ENCODE measurements around the gene GUCY2F.

GUCY2F gene

GRCh38 chrX:109336141-109336540 lies 145.7 kb downstream of the GUCY2F start:
- Histone ChIP-seq H3K9me2 (replicated peaks; ENCODE audit: insufficient read depth, low read length) (no peaks in the 10 kb centered on the region), H3K27ac (ENCODE audit: low read depth, low read length) (no peak overlapping the region), H2AFZ (ENCODE audit: low read depth, low read length, severe bottlenecking) (no peak overlapping the region), H3K9me3 (ENCODE audit: insufficient read depth, low read length) (no peaks in the 10 kb centered on the region), H3K4me2 (ENCODE audit: low read depth, low read length, poor library complexity, severe bottlenecking) (no peak overlapping the region), H3K9ac (ENCODE audit: low read length) (no peak overlapping the region), H3F3A (ENCODE audit: insufficient read depth) (no peaks in the 10 kb centered on the region), H4K20me1 (ENCODE audit: low read depth, low read length) (no peaks in the 10 kb centered on the region), H3K4me3 (ENCODE audit: insufficient read depth, low read length, poor library complexity, severe bottlenecking) (no peak overlapping the region), H3K79me2 (ENCODE audit: insufficient read depth, low read length) (no peaks in the 10 kb centered on the region), H3K36me3 (ENCODE audit: low read length) (no peaks in the 10 kb centered on the region), H3K27me3 (ENCODE audit: low read length) (no peaks in the 10 kb centered on the region)
- TF ChIP-seq EZH2phosphoT487 (conservative IDR thresholded peaks at IDR 0.05; ENCODE audit: low read length) (no peak), CTCF (IDR thresholded peaks at IDR 0.05; ENCODE audit: insufficient read depth, low read length, poor library complexity, severe bottlenecking) (no peak)

- H3K79me2 ChIP-seq (ENCODE audit: insufficient read depth, low read length) = no peaks in the 10 kb centered on the region
- no peak overlapping the region for H3K9ac ChIP-seq (ENCODE audit: low read length)
- H3K27me3 ChIP-seq (ENCODE audit: low read length) = no peaks in the 10 kb centered on the region
- no peak overlapping the region for H2AFZ ChIP-seq (ENCODE audit: low read depth, low read length, severe bottlenecking)
- H3K9me2 ChIP-seq (replicated peaks; ENCODE audit: insufficient read depth, low read length) = no peaks in the 10 kb centered on the region
- H3F3A ChIP-seq (ENCODE audit: insufficient read depth) = no peaks in the 10 kb centered on the region
- TF ChIP-seq CTCF (IDR thresholded peaks at IDR 0.05; ENCODE audit: insufficient read depth, low read length, poor library complexity, severe bottlenecking) = no peak
- TF ChIP-seq EZH2phosphoT487 (conservative IDR thresholded peaks at IDR 0.05; ENCODE audit: low read length) = no peak
- H3K4me2 ChIP-seq (ENCODE audit: low read depth, low read length, poor library complexity, severe bottlenecking) = no peak overlapping the region
- no peaks in the 10 kb centered on the region for H3K9me3 ChIP-seq (ENCODE audit: insufficient read depth, low read length)
- no peaks in the 10 kb centered on the region for H3K36me3 ChIP-seq (ENCODE audit: low read length)
- H3K4me3 ChIP-seq (ENCODE audit: insufficient read depth, low read length, poor library complexity, severe bottlenecking) = no peak overlapping the region
- no peak overlapping the region for H3K27ac ChIP-seq (ENCODE audit: low read depth, low read length)
- H4K20me1 ChIP-seq (ENCODE audit: low read depth, low read length) = no peaks in the 10 kb centered on the region
These were observed 154.6 kb downstream of the GUCY2F start for GRCh38 chrX:109327251-109327650.
